WTC11 (cell line): Measurements from ENCODE around the gene EEFSEC. TPM values are rescaled to one million over a fixed set of nuclear protein-coding genes. Genes with fewer than 3 reads are reported as not detected.

Experiments used
- ATAC-seq: fragments of 200-7000 bp; cut with Tn5 transposase; 2 replicates; pipeline ENCODE4 v1.10.0; 2021; ENCODE audit warnings: mild to moderate bottlenecking, moderate library complexity
- CTCF ChIA-PET: fragments of 300-600 bp; sonication (Branson Sonifier 250); formaldehyde crosslinking; loops from one replicate; lab custom pipeline; 2021; ENCODE audit warnings: antibody characterized with exemption; lab: Charles Lee
- POLR2A ChIA-PET: fragments of 350-600 bp; sonication (Branson Sonifier 250); formaldehyde crosslinking; loops from one replicate; lab custom pipeline; 2021; ENCODE audit warnings: antibody characterized with exemption; lab: Charles Lee
- DNase-seq: peaks from one replicate; pipeline ENCODE4 v3.0.0; 2021; ENCODE audit warnings: low spot score
- H3K27ac Mint-ChIP-seq: 2 replicates; pipeline ENCODE4 v1.8.0; 2021; ENCODE audit warnings: mixed read lengths
- H3K27me3 Mint-ChIP-seq: 2 replicates; pipeline ENCODE4 v1.8.0; 2021; ENCODE audit warnings: low read depth, mild to moderate bottlenecking, moderate library complexity, mixed read lengths
- H3K36me3 Mint-ChIP-seq: 2 replicates; pipeline ENCODE4 v1.8.0; 2021; ENCODE audit warnings: mixed read lengths
- H3K4me1 Mint-ChIP-seq: 2 replicates; pipeline ENCODE4 v1.8.0; 2022; ENCODE audit warnings: mixed read lengths
- H3K4me3 Mint-ChIP-seq: 2 replicates; pipeline ENCODE4 v1.8.0; 2021; ENCODE audit warnings: mild to moderate bottlenecking, moderate library complexity, mixed read lengths
- H3K9me3 Mint-ChIP-seq: 2 replicates; pipeline ENCODE4 v1.8.0; 2021; ENCODE audit warnings: mixed read lengths
- AFF4 ChIP-seq: sonication (generic); formaldehyde crosslinking; IDR thresholded peaks from 2 replicates; pipeline ENCODE4 v1.8.1; 2023; ENCODE audit warnings: mild to moderate bottlenecking, missing genetic modification reagents, borderline replicate concordance
- ATF1 ChIP-seq: sonication (generic); formaldehyde crosslinking; IDR thresholded peaks from 2 replicates; pipeline ENCODE4 v1.8.1; 2023; ENCODE audit warnings: mild to moderate bottlenecking, moderate library complexity, missing genetic modification reagents
- ATF6 ChIP-seq: sonication (generic); formaldehyde crosslinking; IDR thresholded peaks from 2 replicates; pipeline ENCODE4 v1.8.1; 2023; ENCODE audit warnings: mild to moderate bottlenecking, missing genetic modification reagents
- CREM ChIP-seq: sonication (generic); formaldehyde crosslinking; IDR thresholded peaks from 2 replicates; pipeline ENCODE4 v1.8.1; 2022; ENCODE audit warnings: mild to moderate bottlenecking, missing genetic modification reagents, moderate library complexity
- ELF4 ChIP-seq: sonication (generic); formaldehyde crosslinking; IDR thresholded peaks from 2 replicates; pipeline ENCODE4 v1.8.1; 2022; ENCODE audit warnings: low read depth, mild to moderate bottlenecking, moderate library complexity, missing genetic modification reagents
- EMX1 ChIP-seq: fragments of 250-450 bp; sonication (Bioruptor Pico); IDR thresholded peaks from 2 replicates; pipeline ENCODE4 v1.8.0; 2021; ENCODE audit warnings: mild to moderate bottlenecking
- ERG ChIP-seq: fragments of 250-450 bp; sonication (Bioruptor Pico); IDR thresholded peaks from 2 replicates; pipeline ENCODE4 v1.8.0; 2021; ENCODE audit warnings: mild to moderate bottlenecking
- JUN ChIP-seq: sonication (generic); formaldehyde crosslinking; IDR thresholded peaks from 2 replicates; pipeline ENCODE4 v1.8.0; 2023; ENCODE audit warnings: mild to moderate bottlenecking, missing genetic modification reagents
- MLX ChIP-seq: sonication (generic); formaldehyde crosslinking; IDR thresholded peaks from 2 replicates; pipeline ENCODE4 v1.8.1; 2023; ENCODE audit warnings: mild to moderate bottlenecking, missing genetic modification reagents, moderate library complexity
- MYBL2 ChIP-seq: sonication (generic); formaldehyde crosslinking; IDR thresholded peaks from 2 replicates; pipeline ENCODE4 v1.8.1; 2023; ENCODE audit warnings: mild to moderate bottlenecking, moderate library complexity, missing genetic modification reagents
- SP1 ChIP-seq: sonication (generic); formaldehyde crosslinking; conservative IDR thresholded peaks from 2 replicates; pipeline ENCODE4 v1.8.1; 2022; ENCODE audit warnings: missing genetic modification reagents
- ZNF219 ChIP-seq: sonication (generic); formaldehyde crosslinking; IDR thresholded peaks from 2 replicates; pipeline ENCODE4 v1.8.0; 2023; ENCODE audit warnings: missing genetic modification reagents, mild to moderate bottlenecking, borderline replicate concordance
- ZNF281 ChIP-seq: sonication (generic); formaldehyde crosslinking; IDR thresholded peaks from 2 replicates; pipeline ENCODE4 v1.8.0; 2023; ENCODE audit warnings: mild to moderate bottlenecking, missing genetic modification reagents
- ZSCAN18 ChIP-seq: fragments of 250-450 bp; sonication (Bioruptor Pico); IDR thresholded peaks from 2 replicates; pipeline ENCODE4 v2.1.2; 2022; ENCODE audit warnings: mild to moderate bottlenecking, moderate library complexity
- total RNA-seq: library from RNA; stranded (reverse); gene quantifications from 3 replicates; pipeline ENCODE4 v1.2.3, GENCODE V29; 2021

EEFSEC gene
- total RNA-seq, 1 experiment from 2014 or later = 13.7 TPM

- TF ChIP-seq AFF4 (CRISPR knock-in tag) = no peak
- TF ChIP-seq ZSCAN18 (CRISPR knock-in tag) = no peak
- TF ChIP-seq, all 79 proteins: peak for 0
Measured at GRCh38 chr3:128323206-128324081, 170.2 kb downstream of the EEFSEC start (continued).

- ChIA-PET POLR2A (no interaction called here), CTCF (interaction anchor here (0.5 kb wide), 1 partner anchor 130 kb away, joined by 5 read pairs; no protein-coding TSS in a partner anchor)
- DNase-seq (no peak), ATAC-seq (no peak)
- H3K4me1 Mint-ChIP-seq = peaks cover under 1% of the 10 kb centered on the region; the same call in 1 of the 2 replicates
- no peak for TF ChIP-seq CREM (CRISPR knock-in tag)
- no peak for TF ChIP-seq EMX1 (CRISPR knock-in tag)
- TF ChIP-seq MLX (CRISPR knock-in tag) = no peak
- no peak for TF ChIP-seq SP1
- TF ChIP-seq ZNF219 (CRISPR knock-in tag) = no peak
- no peaks in the 10 kb centered on the region for H3K27me3 Mint-ChIP-seq
- H3K4me3 Mint-ChIP-seq = no peak overlapping the region
- no peak overlapping the region for H3K27ac Mint-ChIP-seq
- H3K9me3 Mint-ChIP-seq = no peaks in the 10 kb centered on the region
- H3K36me3 Mint-ChIP-seq = no peaks in the 10 kb centered on the region
Measured at GRCh38 chr3:128324911-128325592, 171.8 kb downstream of the EEFSEC start.

GRCh38 chr3:128326051-128326823 is 173.0 kb downstream of the EEFSEC start:
- Mint-ChIP-seq H3K36me3 (no peaks in the 10 kb centered on the region), H3K9me3 (no peaks in the 10 kb centered on the region), H3K4me1 (peaks cover 3% of the 10 kb centered on the region; the same call in 1 of the 2 replicates), H3K27ac (no peak overlapping the region), H3K27me3 (no peaks in the 10 kb centered on the region), H3K4me3 (no peak overlapping the region)
- ChIA-PET POLR2A (no interaction called here), CTCF (interaction anchor here (1.0 kb wide), 1 partner anchor 17 kb away, joined by 3 read pairs; no protein-coding TSS in a partner anchor)
- DNase-seq (no peak), ATAC-seq (no peak)
- TF ChIP-seq ZNF281 = no peak
- no peak for TF ChIP-seq ERG (CRISPR knock-in tag)
- TF ChIP-seq JUN (CRISPR knock-in tag) = no peak
- TF ChIP-seq ATF6 (CRISPR knock-in tag) = no peak
- no peak for TF ChIP-seq ELF4 (CRISPR knock-in tag)
- no peak for TF ChIP-seq SP1
- no peak for TF ChIP-seq MYBL2 (CRISPR knock-in tag)
- no peak for TF ChIP-seq ATF1
